ENCODE results near the gene CNBD2.
"Not testable (repeated sequence)": the region's sequence is repeated elsewhere in the genome, so short reads cannot be mapped to it uniquely, and the experiment has no call there.

The CNBD2 gene

GRCh38 chr20:36063916-36064657 is 95.7 kb downstream of the CNBD2 start:
- DNase-seq (ENCODE audit: low read depth) = no peak

GRCh38 chr20:36064658-36065426 is 96.5 kb downstream of the CNBD2 start:
- peak; percentile 73 for DNase-seq (ENCODE audit: low read depth)

- DNase-seq (ENCODE audit: low read depth) = no peak
Observed at GRCh38 chr20:36065427-36065998, 97.1 kb downstream of the CNBD2 start.

GRCh38 chr20:36066777-36067176 is 98.4 kb downstream of the CNBD2 start:
- no peak for DNase-seq (ENCODE audit: low read depth)

- not testable (repeated sequence) for DNase-seq (ENCODE audit: low read depth)
Observed at GRCh38 chr20:36068526-36068925, 100.1 kb downstream of the CNBD2 start.

GRCh38 chr20:36070451-36070850 is 102.1 kb downstream of the CNBD2 start:
- DNase-seq (ENCODE audit: low read depth) = no peak

GRCh38 chr20:36071848-36072247 is 103.5 kb downstream of the CNBD2 start:
- no peak for DNase-seq (ENCODE audit: low read depth)

GRCh38 chr20:36074983-36075382 is 106.6 kb downstream of the CNBD2 start:
- no peak for DNase-seq (ENCODE audit: low read depth)

- DNase-seq (ENCODE audit: low read depth) = not testable (repeated sequence)
Observed at GRCh38 chr20:36077762-36078161, 109.4 kb downstream of the CNBD2 start.

- DNase-seq (ENCODE audit: low read depth) = no peak
Observed at GRCh38 chr20:36079486-36079885, 111.1 kb downstream of the CNBD2 start.

GRCh38 chr20:36079984-36080383 is 111.6 kb downstream of the CNBD2 start:
- not testable (repeated sequence) for DNase-seq (ENCODE audit: low read depth)
